ENCODE data around the gene THBS3. TPM values are rescaled to one million over a fixed set of nuclear protein-coding genes. Genes with fewer than 3 reads are reported as not detected.

Gene THBS3
- polyA plus RNA-seq, 1 donor from 2014 or later = 99.6 TPM

GRCh38 chr1:155205969-155206593 is 1.6 kb downstream of the THBS3 start:
- peak overlapping the region; percentile 100 for H3K27ac ChIP-seq (ENCODE audit: low read length)

DNA sequence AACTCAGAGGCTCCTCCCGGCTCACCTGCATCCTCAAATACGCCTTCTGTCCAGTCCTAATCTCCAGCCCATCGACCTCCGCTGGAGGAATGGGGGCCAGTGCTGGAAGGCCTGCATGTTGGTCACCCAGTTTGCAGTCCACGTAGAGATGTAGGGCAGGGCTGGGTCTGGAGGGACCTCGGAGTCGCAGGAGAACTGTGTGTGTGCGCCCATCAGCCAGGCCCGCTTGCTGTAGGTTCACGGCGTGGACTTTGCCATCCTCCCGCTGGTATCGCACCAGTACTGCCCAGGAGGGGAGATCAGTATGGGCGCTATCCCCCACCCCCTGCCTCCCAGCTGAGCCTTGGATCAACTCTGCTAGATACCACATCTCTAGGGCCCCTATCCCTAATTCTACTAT is 2.7 kb downstream of the THBS3 start:
- TF ChIP-seq POLR2AphosphoS5 (IDR thresholded peaks at IDR 0.05) (no peak), RAD21 (conservative IDR thresholded peaks at IDR 0.05) (no peak), CTCF (IDR thresholded peaks at IDR 0.05; ENCODE audit: poor library complexity, severe bottlenecking) (no peak), TAF1 (IDR thresholded peaks at IDR 0.05; ENCODE audit: low read depth) (no peak), MXI1 (conservative IDR thresholded peaks at IDR 0.05; ENCODE audit: poor library complexity, severe bottlenecking) (no peak)
- Histone ChIP-seq H3K4me3 (ENCODE audit: low read length) (peak overlapping the region; percentile 91), H3K36me3 (ENCODE audit: insufficient read depth, low read length) (no peaks in the 10 kb centered on the region), H3K79me2 (replicated peaks; ENCODE audit: insufficient read depth, low read length) (peaks cover 24% of the 10 kb centered on the region), H3F3A (ENCODE audit: insufficient read depth, low read length, poor library complexity, severe bottlenecking) (peaks cover 6% of the 10 kb centered on the region), H3K27me3 (ENCODE audit: insufficient read depth, low read depth, low read length) (no peaks in the 10 kb centered on the region), H3K4me2 (ENCODE audit: low read length) (no peak overlapping the region), H3K9ac (ENCODE audit: low read length) (peak overlapping the region; percentile 5), H3K9me2 (ENCODE audit: insufficient read depth, low read length) (no peaks in the 10 kb centered on the region), H4K20me1 (ENCODE audit: insufficient read depth) (no peaks in the 10 kb centered on the region), H3K9me3 (ENCODE audit: low read length) (no peaks in the 10 kb centered on the region), H2AFZ (ENCODE audit: low read depth, low read length) (no peak overlapping the region), H3K27ac (ENCODE audit: low read length) (no peak overlapping the region)

More at GRCh38 chr1:155205969-155206593, 1.6 kb downstream of the THBS3 start:
- Histone ChIP-seq H3K4me2 (ENCODE audit: low read length) (peak overlapping the region; percentile 62), H4K20me1 (ENCODE audit: insufficient read depth) (no peaks in the 10 kb centered on the region), H3K4me3 (ENCODE audit: low read length) (peak overlapping the region; percentile 91), H3K36me3 (ENCODE audit: insufficient read depth, low read length) (no peaks in the 10 kb centered on the region), H2AFZ (ENCODE audit: low read depth, low read length) (no peak overlapping the region), H3K9me3 (ENCODE audit: low read length) (no peaks in the 10 kb centered on the region), H3K9me2 (ENCODE audit: insufficient read depth, low read length) (no peaks in the 10 kb centered on the region), H3K79me2 (replicated peaks; ENCODE audit: insufficient read depth, low read length) (peaks cover 24% of the 10 kb centered on the region), H3K27me3 (ENCODE audit: insufficient read depth, low read depth, low read length) (no peaks in the 10 kb centered on the region), H3F3A (ENCODE audit: insufficient read depth, low read length, poor library complexity, severe bottlenecking) (peaks cover 6% of the 10 kb centered on the region), H3K9ac (ENCODE audit: low read length) (peak overlapping the region; percentile 100)
- TF ChIP-seq RAD21 (conservative IDR thresholded peaks at IDR 0.05) (no peak), POLR2AphosphoS5 (IDR thresholded peaks at IDR 0.05) (no peak), SMC3 (conservative IDR thresholded peaks at IDR 0.05; ENCODE audit: poor library complexity) (no peak), EZH2 (IDR thresholded peaks at IDR 0.05; ENCODE audit: borderline replicate concordance, insufficient read depth, low read length, poor library complexity, severe bottlenecking) (no peak), CTCF (IDR thresholded peaks at IDR 0.05; ENCODE audit: poor library complexity, severe bottlenecking) (no peak), EP300 (conservative IDR thresholded peaks at IDR 0.05; ENCODE audit: poor library complexity, severe bottlenecking) (no peak), TAF1 (IDR thresholded peaks at IDR 0.05; ENCODE audit: low read depth) (no peak), MXI1 (conservative IDR thresholded peaks at IDR 0.05; ENCODE audit: poor library complexity, severe bottlenecking) (no peak)
- TF ChIP-seq, protein P1, sequence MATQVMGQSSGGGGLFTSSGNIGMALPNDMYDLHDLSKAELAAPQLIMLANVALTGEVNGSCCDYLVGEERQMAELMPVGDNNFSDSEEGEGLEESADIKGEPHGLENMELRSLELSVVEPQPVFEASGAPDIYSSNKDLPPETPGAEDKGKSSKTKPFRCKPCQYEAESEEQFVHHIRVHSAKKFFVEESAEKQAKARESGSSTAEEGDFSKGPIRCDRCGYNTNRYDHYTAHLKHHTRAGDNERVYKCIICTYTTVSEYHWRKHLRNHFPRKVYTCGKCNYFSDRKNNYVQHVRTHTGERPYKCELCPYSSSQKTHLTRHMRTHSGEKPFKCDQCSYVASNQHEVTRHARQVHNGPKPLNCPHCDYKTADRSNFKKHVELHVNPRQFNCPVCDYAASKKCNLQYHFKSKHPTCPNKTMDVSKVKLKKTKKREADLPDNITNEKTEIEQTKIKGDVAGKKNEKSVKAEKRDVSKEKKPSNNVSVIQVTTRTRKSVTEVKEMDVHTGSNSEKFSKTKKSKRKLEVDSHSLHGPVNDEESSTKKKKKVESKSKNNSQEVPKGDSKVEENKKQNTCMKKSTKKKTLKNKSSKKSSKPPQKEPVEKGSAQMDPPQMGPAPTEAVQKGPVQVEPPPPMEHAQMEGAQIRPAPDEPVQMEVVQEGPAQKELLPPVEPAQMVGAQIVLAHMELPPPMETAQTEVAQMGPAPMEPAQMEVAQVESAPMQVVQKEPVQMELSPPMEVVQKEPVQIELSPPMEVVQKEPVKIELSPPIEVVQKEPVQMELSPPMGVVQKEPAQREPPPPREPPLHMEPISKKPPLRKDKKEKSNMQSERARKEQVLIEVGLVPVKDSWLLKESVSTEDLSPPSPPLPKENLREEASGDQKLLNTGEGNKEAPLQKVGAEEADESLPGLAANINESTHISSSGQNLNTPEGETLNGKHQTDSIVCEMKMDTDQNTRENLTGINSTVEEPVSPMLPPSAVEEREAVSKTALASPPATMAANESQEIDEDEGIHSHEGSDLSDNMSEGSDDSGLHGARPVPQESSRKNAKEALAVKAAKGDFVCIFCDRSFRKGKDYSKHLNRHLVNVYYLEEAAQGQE (IDR thresholded peaks at IDR 0.05; ENCODE audit: borderline replicate concordance) = no peak

All from neural cell (in vitro differentiated cells).